ENCODE data around the gene DENND4B. TPM values are rescaled to one million over a fixed set of nuclear protein-coding genes. Genes with fewer than 3 reads are reported as not detected.

Gene DENND4B
- total and polyA plus RNA-seq, 4 donors: 9.7 to 27.2 (median 11.6) TPM

GRCh38 chr1:153978274-153978909 lies 31.9 kb upstream of the DENND4B start:
- H3K27ac ChIP-seq (ENCODE audit: low read depth in 1 of 2, low read length in 2 of 2): peak overlapping the region; percentile 94 to 96
- peak overlapping the region in 1 of 2 donors; percentile 92 for H3K9ac ChIP-seq (ENCODE audit: low read depth in 1 of 2, low read length in 2 of 2)
- H3K36me3 ChIP-seq (ENCODE audit: control insufficient read depth in 4 of 4, insufficient read depth in 3 of 4, low read depth in 1 of 4, low read length in 3 of 4): peaks cover 8 to 22% (median 18%) of the 10 kb centered on the region in 4 donors
- no peak for DNase-seq (ENCODE audit: low spot score)
- H3K4me3 ChIP-seq (ENCODE audit: low read depth in 1 of 3, low read length in 3 of 3): peak overlapping the region; percentile 82 to 99 (median 99)
- WGBS: 44% methylated on average over 9 of the region's 9 CpGs
- H3K4me1 ChIP-seq (ENCODE audit: control insufficient read depth in 4 of 4, insufficient read depth in 4 of 4, low read length in 3 of 4): peaks cover 0 to 25% (median 22%) of the 10 kb centered on the region in 4 donors
- TF ChIP-seq FOXA2 (IDR thresholded peaks at IDR 0.05) (no peak), FOXA1 (IDR thresholded peaks at IDR 0.05) (no peak), SP1 (IDR thresholded peaks at IDR 0.05) (no peak), JUND (IDR thresholded peaks at IDR 0.05) (no peak), GABPA (IDR thresholded peaks at IDR 0.05 in 1 of 2, conservative IDR thresholded peaks at IDR 0.05 in 1 of 2) (no peak), NR2F2 (IDR thresholded peaks at IDR 0.05) (no peak), HNF4A (conservative IDR thresholded peaks at IDR 0.05) (no peak), HNF4G (IDR thresholded peaks at IDR 0.05) (no peak), YY1 (IDR thresholded peaks at IDR 0.05) (no peak), RXRA (IDR thresholded peaks at IDR 0.05) (no peak), TAF1 (conservative IDR thresholded peaks at IDR 0.05) (no peak), CTCF (IDR thresholded peaks at IDR 0.05; ENCODE audit: low read depth, low read length, missing input control) (no peak), RAD21 (IDR thresholded peaks at IDR 0.05) (no peak), EGR1 (IDR thresholded peaks at IDR 0.05; ENCODE audit: low read depth in 2 of 2) (no peak)
- TF ChIP-seq, protein P1, sequence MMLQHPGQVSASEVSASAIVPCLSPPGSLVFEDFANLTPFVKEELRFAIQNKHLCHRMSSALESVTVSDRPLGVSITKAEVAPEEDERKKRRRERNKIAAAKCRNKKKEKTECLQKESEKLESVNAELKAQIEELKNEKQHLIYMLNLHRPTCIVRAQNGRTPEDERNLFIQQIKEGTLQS (IDR thresholded peaks at IDR 0.05): no peak
- TF ChIP-seq, protein P2, sequence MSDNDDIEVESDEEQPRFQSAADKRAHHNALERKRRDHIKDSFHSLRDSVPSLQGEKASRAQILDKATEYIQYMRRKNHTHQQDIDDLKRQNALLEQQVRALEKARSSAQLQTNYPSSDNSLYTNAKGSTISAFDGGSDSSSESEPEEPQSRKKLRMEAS (IDR thresholded peaks at IDR 0.05): no peak
- H3K27me3 ChIP-seq (ENCODE audit: control insufficient read depth in 4 of 4, insufficient read depth in 4 of 4, low read length in 3 of 4): no peaks in the 10 kb centered on the region
- H3K9me3 ChIP-seq (ENCODE audit: control insufficient read depth in 4 of 4, low read length in 3 of 4): no peaks in the 10 kb centered on the region

- peaks cover 0 to 25% (median 22%) of the 10 kb centered on the region in 4 donors for H3K4me1 ChIP-seq (ENCODE audit: control insufficient read depth in 4 of 4, insufficient read depth in 4 of 4, low read length in 3 of 4)
- peak within 1 kb of the TSS; percentile 92 to 94 for H3K9ac ChIP-seq (ENCODE audit: low read depth in 1 of 2, low read length in 2 of 2)
- H3K27ac ChIP-seq (ENCODE audit: low read depth in 1 of 2, low read length in 2 of 2): peak within 1 kb of the TSS; percentile 94 to 96
- peaks cover 5 to 24% (median 19%) of the 10 kb centered on the region in 4 donors for H3K36me3 ChIP-seq (ENCODE audit: control insufficient read depth in 4 of 4, insufficient read depth in 3 of 4, low read depth in 1 of 4, low read length in 3 of 4)
- no peaks in the 10 kb centered on the region for H3K27me3 ChIP-seq (ENCODE audit: control insufficient read depth in 4 of 4, insufficient read depth in 4 of 4, low read length in 3 of 4)
- DNase-seq (ENCODE audit: low spot score): peak; percentile 87
- peak within 1 kb of the TSS; percentile 82 to 99 (median 99) for H3K4me3 ChIP-seq (ENCODE audit: low read depth in 1 of 3, low read length in 3 of 3)
- no peaks in the 10 kb centered on the region for H3K9me3 ChIP-seq (ENCODE audit: control insufficient read depth in 4 of 4, low read length in 3 of 4)
- under 1% methylated on average over 75 of the region's 75 CpGs for WGBS
- TF ChIP-seq, protein P1 (IDR thresholded peaks at IDR 0.05): no peak
- TF ChIP-seq NR2F2 (IDR thresholded peaks at IDR 0.05) (peak; percentile 25), RAD21 (IDR thresholded peaks at IDR 0.05) (peak in 1 of 2 donors; percentile 34), GABPA (IDR thresholded peaks at IDR 0.05 in 1 of 2, conservative IDR thresholded peaks at IDR 0.05 in 1 of 2) (peak in 1 of 2 donors; percentile 9), HNF4A (conservative IDR thresholded peaks at IDR 0.05) (no peak), RXRA (IDR thresholded peaks at IDR 0.05) (peak; percentile 7 to 49), EGR1 (IDR thresholded peaks at IDR 0.05; ENCODE audit: low read depth in 2 of 2) (no peak), FOXA1 (IDR thresholded peaks at IDR 0.05) (no peak), YY1 (IDR thresholded peaks at IDR 0.05) (peak; percentile 98), FOXA2 (IDR thresholded peaks at IDR 0.05) (no peak), SP1 (IDR thresholded peaks at IDR 0.05) (no peak)
- TF ChIP-seq, protein P3, sequence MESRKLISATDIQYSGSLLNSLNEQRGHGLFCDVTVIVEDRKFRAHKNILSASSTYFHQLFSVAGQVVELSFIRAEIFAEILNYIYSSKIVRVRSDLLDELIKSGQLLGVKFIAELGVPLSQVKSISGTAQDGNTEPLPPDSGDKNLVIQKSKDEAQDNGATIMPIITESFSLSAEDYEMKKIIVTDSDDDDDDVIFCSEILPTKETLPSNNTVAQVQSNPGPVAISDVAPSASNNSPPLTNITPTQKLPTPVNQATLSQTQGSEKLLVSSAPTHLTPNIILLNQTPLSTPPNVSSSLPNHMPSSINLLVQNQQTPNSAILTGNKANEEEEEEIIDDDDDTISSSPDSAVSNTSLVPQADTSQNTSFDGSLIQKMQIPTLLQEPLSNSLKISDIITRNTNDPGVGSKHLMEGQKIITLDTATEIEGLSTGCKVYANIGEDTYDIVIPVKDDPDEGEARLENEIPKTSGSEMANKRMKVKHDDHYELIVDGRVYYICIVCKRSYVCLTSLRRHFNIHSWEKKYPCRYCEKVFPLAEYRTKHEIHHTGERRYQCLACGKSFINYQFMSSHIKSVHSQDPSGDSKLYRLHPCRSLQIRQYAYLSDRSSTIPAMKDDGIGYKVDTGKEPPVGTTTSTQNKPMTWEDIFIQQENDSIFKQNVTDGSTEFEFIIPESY (IDR thresholded peaks at IDR 0.05): no peak
- TF ChIP-seq, protein P4, sequence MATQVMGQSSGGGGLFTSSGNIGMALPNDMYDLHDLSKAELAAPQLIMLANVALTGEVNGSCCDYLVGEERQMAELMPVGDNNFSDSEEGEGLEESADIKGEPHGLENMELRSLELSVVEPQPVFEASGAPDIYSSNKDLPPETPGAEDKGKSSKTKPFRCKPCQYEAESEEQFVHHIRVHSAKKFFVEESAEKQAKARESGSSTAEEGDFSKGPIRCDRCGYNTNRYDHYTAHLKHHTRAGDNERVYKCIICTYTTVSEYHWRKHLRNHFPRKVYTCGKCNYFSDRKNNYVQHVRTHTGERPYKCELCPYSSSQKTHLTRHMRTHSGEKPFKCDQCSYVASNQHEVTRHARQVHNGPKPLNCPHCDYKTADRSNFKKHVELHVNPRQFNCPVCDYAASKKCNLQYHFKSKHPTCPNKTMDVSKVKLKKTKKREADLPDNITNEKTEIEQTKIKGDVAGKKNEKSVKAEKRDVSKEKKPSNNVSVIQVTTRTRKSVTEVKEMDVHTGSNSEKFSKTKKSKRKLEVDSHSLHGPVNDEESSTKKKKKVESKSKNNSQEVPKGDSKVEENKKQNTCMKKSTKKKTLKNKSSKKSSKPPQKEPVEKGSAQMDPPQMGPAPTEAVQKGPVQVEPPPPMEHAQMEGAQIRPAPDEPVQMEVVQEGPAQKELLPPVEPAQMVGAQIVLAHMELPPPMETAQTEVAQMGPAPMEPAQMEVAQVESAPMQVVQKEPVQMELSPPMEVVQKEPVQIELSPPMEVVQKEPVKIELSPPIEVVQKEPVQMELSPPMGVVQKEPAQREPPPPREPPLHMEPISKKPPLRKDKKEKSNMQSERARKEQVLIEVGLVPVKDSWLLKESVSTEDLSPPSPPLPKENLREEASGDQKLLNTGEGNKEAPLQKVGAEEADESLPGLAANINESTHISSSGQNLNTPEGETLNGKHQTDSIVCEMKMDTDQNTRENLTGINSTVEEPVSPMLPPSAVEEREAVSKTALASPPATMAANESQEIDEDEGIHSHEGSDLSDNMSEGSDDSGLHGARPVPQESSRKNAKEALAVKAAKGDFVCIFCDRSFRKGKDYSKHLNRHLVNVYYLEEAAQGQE (IDR thresholded peaks at IDR 0.05): peak; percentile 31
- TF ChIP-seq, protein P2 (IDR thresholded peaks at IDR 0.05): no peak
Measured at GRCh38 chr1:153977250-153978240, 31.0 kb upstream of the DENND4B start, which contains the start of gene JTB. Gene JTB, minus strand, starts transcription at chr1:153977674. Its CDS starts 422 bp downstream, at chr1:153977252.
